SU-DHL-6 (cell line): ENCODE results near the gene CPE.

Experiments
- H2AFZ ChIP-seq: fragments of 200-600 bp; sonication (generic); 2 replicates; pipeline ENCODE4 v1.6.1; 2014; ENCODE audit warnings: low read depth, mild to moderate bottlenecking, moderate library complexity, mixed read lengths, antibody characterized with exemption, low read length; ENCODE audit not compliant: severe bottlenecking
- H3F3A ChIP-seq: fragments of 200-600 bp; shearing (Covaris generic); 2 replicates; pipeline ENCODE4 v1.6.0; 2016; ENCODE audit warnings: antibody characterized with exemption, mild to moderate bottlenecking; ENCODE audit not compliant: insufficient read depth
- H3K27ac ChIP-seq: fragments of 200-600 bp; sonication (generic); 2 replicates; pipeline ENCODE4 v1.5.1; 2016; ENCODE audit warnings: low read depth, mild to moderate bottlenecking, low read length, moderate library complexity, mixed read lengths
- H3K27me3 ChIP-seq: fragments of 200-600 bp; sonication (generic), shearing (Covaris generic); 2 replicates; pipeline ENCODE4 v1.6.0; 2014; ENCODE audit warnings: mild to moderate bottlenecking, low read length
- H3K36me3 ChIP-seq: fragments of 200-600 bp; sonication (generic); 2 replicates; pipeline ENCODE4 v1.6.1; 2014; ENCODE audit warnings: mild to moderate bottlenecking, low read length, mixed read lengths
- H3K4me2 ChIP-seq: fragments of 300-600, 200-600 bp; shearing (Covaris generic), sonication (generic); 2 replicates; pipeline ENCODE4 v1.6.0; 2014; ENCODE audit warnings: low read length, low read depth, mild to moderate bottlenecking; ENCODE audit not compliant: poor library complexity, severe bottlenecking
- H3K4me3 ChIP-seq: fragments of 200-600 bp; sonication (generic); 2 replicates; pipeline ENCODE4 v1.5.1; 2014; ENCODE audit warnings: antibody characterized with exemption, low read length, mild to moderate bottlenecking, mixed read lengths; ENCODE audit not compliant: insufficient read depth, poor library complexity, severe bottlenecking
- H3K79me2 ChIP-seq: fragments of 200-600 bp; sonication (generic); 2 replicates; pipeline ENCODE4 v1.6.1; 2014; ENCODE audit warnings: mild to moderate bottlenecking, low read length, moderate library complexity; ENCODE audit not compliant: insufficient read depth
- H3K9ac ChIP-seq: fragments of 200-600 bp; sonication (generic); 2 replicates; pipeline ENCODE4 v1.7.0; 2014; ENCODE audit warnings: mild to moderate bottlenecking, low read length
- H3K9me2 ChIP-seq: fragments of 200-600 bp; sonication (generic); replicated peaks from 2 replicates; pipeline ENCODE4 v1.6.1; 2014; ENCODE audit warnings: low read length; ENCODE audit not compliant: insufficient read depth
- H3K9me3 ChIP-seq: fragments of 200-600 bp; sonication (generic); 2 replicates; pipeline ENCODE4 v1.6.1; 2014; ENCODE audit warnings: low read length, mixed read lengths; ENCODE audit not compliant: insufficient read depth
- H4K20me1 ChIP-seq: fragments of 200-600 bp; sonication (generic); 2 replicates; pipeline ENCODE4 v1.6.1; 2014; ENCODE audit warnings: low read depth, mild to moderate bottlenecking, antibody characterized with exemption, low read length, moderate library complexity, mixed read lengths
- CTCF ChIP-seq: fragments of 200-600 bp; sonication (generic); IDR thresholded peaks from one replicate; pipeline ENCODE4 v1.5.1; 2017; ENCODE audit warnings: antibody characterized with exemption, mild to moderate bottlenecking, low read length, moderate library complexity; ENCODE audit not compliant: insufficient read depth, poor library complexity, severe bottlenecking
- EZH2phosphoT487 ChIP-seq: fragments of 200-600 bp; sonication (generic), shearing (Covaris generic); conservative IDR thresholded peaks from 2 replicates; pipeline ENCODE4 v1.6.1; 2018; ENCODE audit warnings: mild to moderate bottlenecking, antibody characterized with exemption, low read length, moderate library complexity, mixed read lengths

CPE gene

DNA sequence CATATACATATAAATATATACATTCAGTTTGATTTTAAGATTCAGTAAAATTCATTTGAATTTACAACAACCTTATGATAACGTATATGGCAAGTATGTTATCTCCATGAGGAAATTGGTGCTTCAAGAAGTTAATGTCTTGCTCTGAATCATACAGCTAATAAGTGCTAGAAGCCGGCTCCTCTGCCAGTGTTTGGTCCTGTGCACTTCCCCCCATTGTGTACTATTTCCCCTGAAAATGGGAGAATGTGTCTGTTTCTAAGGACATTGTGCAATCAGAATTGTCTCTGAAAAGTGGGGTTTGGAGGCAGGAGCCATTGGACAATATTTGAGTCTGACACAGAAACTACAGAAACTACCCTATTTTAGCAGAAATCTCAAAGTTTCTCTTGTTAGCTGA is 135.9 kb downstream of the CPE start:
- H3K9ac ChIP-seq, result no peak overlapping the region
- H3K27ac ChIP-seq, result no peak overlapping the region
- no peaks in the 10 kb centered on the region for H3K36me3 ChIP-seq
- no peaks in the 10 kb centered on the region for H3K9me3 ChIP-seq
- H3K79me2 ChIP-seq, result no peaks in the 10 kb centered on the region
- no peaks in the 10 kb centered on the region for H3K9me2 ChIP-seq
- H3K4me3 ChIP-seq, result no peak overlapping the region
- no peaks in the 10 kb centered on the region for H3F3A ChIP-seq
- H3K27me3 ChIP-seq, result no peaks in the 10 kb centered on the region
- TF ChIP-seq CTCF (no peak), EZH2phosphoT487 (no peak)
- H2AFZ ChIP-seq, result no peak overlapping the region
- no peak overlapping the region for H3K4me2 ChIP-seq
- H4K20me1 ChIP-seq, result no peaks in the 10 kb centered on the region

GRCh38 chr4:165515201-165515600 is 136.4 kb downstream of the CPE start:
- Histone ChIP-seq H3K9ac (no peak overlapping the region), H3K27me3 (no peaks in the 10 kb centered on the region), H4K20me1 (no peaks in the 10 kb centered on the region), H3K9me3 (no peaks in the 10 kb centered on the region), H3F3A (no peaks in the 10 kb centered on the region), H3K4me3 (no peak overlapping the region), H3K9me2 (no peaks in the 10 kb centered on the region), H3K79me2 (no peaks in the 10 kb centered on the region), H3K27ac (no peak overlapping the region), H2AFZ (no peak overlapping the region), H3K4me2 (no peak overlapping the region), H3K36me3 (no peaks in the 10 kb centered on the region)
- TF ChIP-seq CTCF (no peak), EZH2phosphoT487 (no peak)

DNA sequence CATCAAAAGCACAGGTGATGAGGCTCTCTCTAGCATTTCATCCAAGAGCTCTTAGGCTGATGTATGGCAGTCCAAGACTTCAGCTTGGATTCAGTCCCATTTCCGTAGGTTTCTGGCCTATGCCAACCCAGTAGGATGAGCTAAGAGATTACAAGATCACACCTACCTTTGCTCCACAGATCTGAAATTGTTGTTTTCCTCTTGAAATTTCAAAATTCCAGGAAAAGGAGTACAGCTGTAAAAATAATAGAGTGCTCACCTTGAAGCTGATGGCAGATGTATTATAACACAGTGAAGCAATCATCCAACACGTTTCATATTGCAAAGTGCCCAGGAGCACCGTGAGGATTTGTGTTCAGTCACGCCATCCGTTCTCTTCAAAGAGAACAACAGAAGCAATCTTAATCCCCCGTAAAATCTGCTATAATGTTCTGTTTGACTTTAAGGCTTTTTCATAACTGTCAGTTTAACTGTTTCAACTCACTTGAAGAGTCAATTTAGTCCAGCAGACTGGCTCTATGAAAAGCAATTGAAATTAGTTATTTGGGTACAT is 137.5 kb downstream of the CPE start:
- no peaks in the 10 kb centered on the region for H3K79me2 ChIP-seq
- no peaks in the 10 kb centered on the region for H4K20me1 ChIP-seq
- no peaks in the 10 kb centered on the region for H3F3A ChIP-seq
- no peak overlapping the region for H2AFZ ChIP-seq
- TF ChIP-seq CTCF (no peak), EZH2phosphoT487 (no peak)
- H3K27ac ChIP-seq, result no peak overlapping the region
- no peaks in the 10 kb centered on the region for H3K9me2 ChIP-seq
- no peak overlapping the region for H3K9ac ChIP-seq
- no peaks in the 10 kb centered on the region for H3K27me3 ChIP-seq
- no peaks in the 10 kb centered on the region for H3K36me3 ChIP-seq
- H3K4me2 ChIP-seq, result no peak overlapping the region
- no peak overlapping the region for H3K4me3 ChIP-seq
- no peaks in the 10 kb centered on the region for H3K9me3 ChIP-seq
